HG03457 (cell line): ENCODE results near the gene CYGB.

ENCODE experiments used
- ATAC-seq: cut with Tn5 transposase; IDR thresholded peaks from one replicate; pipeline ENCODE4 v1.9.1; 2021; ENCODE audit warnings: moderate number of reproducible peaks; ENCODE audit not compliant: unreplicated experiment

Gene CYGB

GRCh38 chr17:76550712-76551615, 13.5 kb upstream of the CYGB start:
- no peak for ATAC-seq

GRCh38 chr17:76549539-76549938, 12.0 kb upstream of the CYGB start:
- no peak for ATAC-seq

- ATAC-seq: no peak
These were observed 11.7 kb upstream of the CYGB start for GRCh38 chr17:76549215-76549518.

DNA sequence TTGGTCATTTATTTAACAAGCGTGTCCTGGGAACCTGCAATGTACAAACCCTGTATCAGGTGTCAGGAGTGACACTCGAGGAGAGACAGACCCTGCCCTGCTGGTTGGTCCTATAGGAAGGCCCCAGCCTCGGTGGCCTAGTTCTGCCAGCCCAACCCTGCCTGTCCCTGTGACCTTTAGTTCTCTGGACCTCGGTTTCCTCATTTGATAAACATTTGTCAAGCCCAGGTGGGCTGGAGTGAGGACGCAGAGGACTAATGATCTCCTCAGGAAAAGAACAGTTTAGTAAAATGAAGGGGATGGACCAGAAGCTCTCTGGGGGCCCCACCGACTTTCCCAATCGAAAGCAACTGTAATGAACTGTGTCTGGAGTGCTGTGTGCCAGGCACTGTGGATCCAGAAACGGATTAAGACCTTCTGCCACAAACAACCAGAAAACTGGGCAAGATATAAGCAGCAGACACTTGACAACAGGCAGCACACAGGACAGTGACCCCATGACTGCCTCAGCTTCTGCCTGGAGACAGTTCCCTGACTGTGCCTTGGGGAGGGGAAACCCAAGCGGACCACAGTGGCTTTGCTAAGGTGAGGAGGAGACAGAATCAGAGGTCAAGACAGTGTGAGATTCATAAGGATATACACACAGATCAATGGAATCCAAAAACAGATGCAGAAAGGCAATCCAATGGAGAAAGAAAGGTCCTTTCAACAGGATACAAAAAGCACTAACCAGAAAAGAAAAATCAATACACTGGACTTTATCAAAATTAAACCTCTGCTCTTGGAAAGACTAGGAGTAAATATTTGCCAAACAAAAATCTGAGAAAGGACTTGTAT, 11.1 kb upstream of the CYGB start:
- no peak for ATAC-seq

DNA sequence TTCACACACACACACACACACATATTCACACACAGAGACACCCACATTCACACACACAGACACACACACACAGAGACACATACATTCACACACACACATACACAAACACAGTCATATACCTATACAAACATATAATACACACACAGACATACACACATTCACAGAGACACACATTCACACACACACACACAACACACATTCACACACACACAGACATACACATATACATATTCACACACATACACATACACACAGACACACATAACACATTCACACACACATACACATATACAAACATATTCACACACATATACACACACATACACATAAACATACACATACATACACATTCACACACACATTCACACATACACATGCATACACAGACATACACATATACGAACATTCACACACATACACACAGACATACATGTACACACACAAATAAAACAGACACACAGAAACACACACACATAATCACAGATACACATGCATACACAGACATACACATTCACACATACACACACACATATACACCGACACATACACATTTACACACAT, 10.2 kb upstream of the CYGB start:
- no peak for ATAC-seq

- no peak for ATAC-seq
These were observed 9.7 kb upstream of the CYGB start for GRCh38 chr17:76547183-76547641.

- ATAC-seq: no peak
These were observed 9.2 kb upstream of the CYGB start for GRCh38 chr17:76546556-76547182.

DNA sequence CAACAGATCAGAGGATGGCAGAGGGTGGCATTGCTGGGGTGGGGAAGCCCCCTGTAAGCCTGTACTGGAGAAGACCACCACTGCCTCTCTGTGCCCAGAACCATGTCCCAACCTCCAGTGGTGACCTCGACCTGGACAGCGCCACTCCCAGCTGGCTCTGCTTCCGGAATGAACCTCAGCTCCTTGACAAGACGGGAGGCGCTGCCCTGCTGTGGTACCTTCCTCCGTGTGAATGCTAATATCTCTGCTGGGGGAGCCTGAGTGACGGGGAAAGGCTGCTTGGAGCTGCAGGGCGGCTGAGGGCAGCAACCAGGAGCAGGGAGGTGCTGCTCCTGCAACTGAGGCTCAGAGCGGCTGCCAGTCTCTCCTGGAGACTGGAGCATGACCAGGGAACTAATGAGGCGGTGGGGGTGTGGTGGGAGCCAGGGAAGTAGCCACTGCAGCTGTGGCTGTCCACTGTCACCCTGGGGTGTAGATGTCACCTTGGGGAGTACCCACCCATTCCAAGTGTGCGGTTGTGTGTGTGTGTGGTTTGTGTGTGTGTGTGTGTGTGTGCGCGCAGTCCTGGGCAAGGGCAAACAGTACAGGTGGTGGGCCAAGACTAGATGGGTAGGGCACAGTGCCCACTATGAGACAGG, 8.5 kb upstream of the CYGB start:
- no peak for ATAC-seq

GRCh38 chr17:76544546-76545365, 7.2 kb upstream of the CYGB start:
- no peak for ATAC-seq

DNA sequence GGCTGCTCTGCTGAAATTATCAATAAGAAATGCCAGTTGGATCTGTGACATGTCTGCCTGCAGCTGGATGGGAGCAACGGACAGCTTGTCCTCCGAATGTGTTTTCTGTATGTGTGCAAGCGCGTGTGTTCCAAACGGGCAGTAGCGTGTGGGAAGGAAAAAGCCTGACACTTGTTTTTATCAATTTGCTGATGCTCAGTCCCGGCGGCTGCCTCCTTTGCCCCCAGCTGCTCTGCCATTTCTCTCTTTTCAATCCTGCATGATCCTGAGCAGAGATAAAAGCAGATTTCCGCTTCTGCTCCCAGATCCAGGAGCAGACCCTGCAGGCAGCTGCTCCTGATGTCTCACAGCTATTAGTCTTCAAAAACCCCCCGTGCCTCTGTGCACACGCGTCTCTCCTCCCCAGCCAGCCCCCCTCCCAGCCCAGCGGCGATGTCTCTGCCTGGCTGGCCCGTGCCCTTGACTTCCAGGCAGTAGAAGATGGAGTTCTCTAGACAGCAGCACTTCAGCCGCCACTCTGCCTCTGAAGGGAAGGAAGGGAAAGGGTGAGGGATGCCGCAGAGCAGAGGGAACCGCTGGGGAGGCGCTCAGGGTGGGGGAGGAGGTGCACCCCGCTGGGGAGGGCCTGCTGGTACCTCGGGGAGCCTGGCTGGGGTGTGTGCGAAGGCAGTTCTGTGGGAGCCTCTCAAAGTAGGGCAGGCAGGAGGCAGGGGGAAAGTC, 6.5 kb upstream of the CYGB start:
- no peak for ATAC-seq

DNA sequence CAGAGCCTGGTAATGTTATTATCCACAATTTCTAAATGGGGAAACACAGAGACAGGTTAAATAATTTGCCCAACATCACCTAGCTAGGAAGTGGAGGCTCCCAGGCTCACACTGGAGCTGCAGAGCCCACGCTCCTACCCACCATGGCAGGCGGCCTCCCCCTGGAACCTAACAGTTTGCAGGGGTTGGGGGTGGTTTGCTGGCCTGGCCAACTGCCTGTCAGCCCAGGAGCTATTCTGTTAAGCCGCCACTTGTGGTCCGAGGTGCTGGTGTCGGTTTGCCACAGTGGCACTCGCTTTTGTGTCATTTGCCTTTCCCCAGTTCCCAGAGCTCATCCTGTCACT, 5.9 kb upstream of the CYGB start:
- ATAC-seq: no peak

DNA sequence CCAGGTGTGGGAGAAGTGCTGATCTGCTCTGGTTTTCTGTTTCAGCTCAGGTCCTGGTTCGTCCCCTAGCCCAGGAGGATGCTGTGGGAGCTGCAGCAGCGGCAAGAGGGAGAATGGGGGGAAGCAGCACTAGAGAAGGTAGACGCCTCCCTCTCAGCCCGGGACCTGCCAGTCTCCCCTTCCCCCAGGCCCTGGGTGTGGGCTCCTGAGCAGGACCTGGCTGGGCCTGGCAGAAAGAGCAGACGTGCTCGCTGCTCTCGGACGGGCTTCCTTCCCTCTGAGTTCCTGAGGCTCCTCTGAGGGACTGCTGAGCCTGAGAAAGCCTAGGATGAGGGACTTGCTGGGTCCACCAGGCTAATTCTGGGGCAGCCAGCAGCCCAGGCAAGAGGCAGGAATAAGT, 5.5 kb upstream of the CYGB start:
- no peak for ATAC-seq

- ATAC-seq: no peak
These were observed 5.1 kb upstream of the CYGB start for GRCh38 chr17:76542566-76542971.

GRCh38 chr17:76541739-76542454, 4.4 kb upstream of the CYGB start:
- no peak for ATAC-seq

- ATAC-seq: no peak
These were observed 3.1 kb upstream of the CYGB start for GRCh38 chr17:76540381-76541300.

GRCh38 chr17:76539631-76540271, 2.2 kb upstream of the CYGB start, which contains the start of gene PRCD:
TSS of gene PRCD (plus strand) at chr17:76540044. CDS start at chr17:76540142, 98 bp downstream.
- ATAC-seq: no peak

- no peak for ATAC-seq
These were observed 1.5 kb upstream of the CYGB start for GRCh38 chr17:76538941-76539570.
